ENCODE measurements around the gene CHRNA1.

DNA sequence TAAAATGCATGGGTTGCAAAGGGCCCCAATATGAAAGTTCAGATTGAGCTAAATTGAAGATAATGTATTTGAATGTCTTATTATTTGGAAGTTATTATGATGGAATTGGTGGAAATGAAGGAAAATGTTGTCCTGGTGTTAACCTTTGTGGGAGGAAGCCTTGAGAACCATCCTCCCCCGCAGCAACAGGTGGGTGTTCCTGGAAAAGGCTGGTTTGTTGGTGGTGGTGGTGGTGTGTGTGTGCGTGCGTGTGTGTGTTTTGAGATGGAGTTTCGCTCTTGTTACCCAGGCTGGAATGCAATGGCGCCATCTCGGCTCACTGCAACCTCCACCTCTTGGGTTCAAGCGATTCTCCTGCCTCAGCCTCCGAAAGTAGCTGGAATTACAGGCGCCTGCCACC is 36.2 kb downstream of the CHRNA1 start:
- TF ChIP-seq, protein P1, sequence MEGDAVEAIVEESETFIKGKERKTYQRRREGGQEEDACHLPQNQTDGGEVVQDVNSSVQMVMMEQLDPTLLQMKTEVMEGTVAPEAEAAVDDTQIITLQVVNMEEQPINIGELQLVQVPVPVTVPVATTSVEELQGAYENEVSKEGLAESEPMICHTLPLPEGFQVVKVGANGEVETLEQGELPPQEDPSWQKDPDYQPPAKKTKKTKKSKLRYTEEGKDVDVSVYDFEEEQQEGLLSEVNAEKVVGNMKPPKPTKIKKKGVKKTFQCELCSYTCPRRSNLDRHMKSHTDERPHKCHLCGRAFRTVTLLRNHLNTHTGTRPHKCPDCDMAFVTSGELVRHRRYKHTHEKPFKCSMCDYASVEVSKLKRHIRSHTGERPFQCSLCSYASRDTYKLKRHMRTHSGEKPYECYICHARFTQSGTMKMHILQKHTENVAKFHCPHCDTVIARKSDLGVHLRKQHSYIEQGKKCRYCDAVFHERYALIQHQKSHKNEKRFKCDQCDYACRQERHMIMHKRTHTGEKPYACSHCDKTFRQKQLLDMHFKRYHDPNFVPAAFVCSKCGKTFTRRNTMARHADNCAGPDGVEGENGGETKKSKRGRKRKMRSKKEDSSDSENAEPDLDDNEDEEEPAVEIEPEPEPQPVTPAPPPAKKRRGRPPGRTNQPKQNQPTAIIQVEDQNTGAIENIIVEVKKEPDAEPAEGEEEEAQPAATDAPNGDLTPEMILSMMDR (IDR thresholded peaks at IDR 0.05), result no peak
- TF ChIP-seq EP300 (IDR thresholded peaks at IDR 0.05), result no peak
